PC-3 (cell line): ENCODE measurements around the gene CHST5.

Experiments used
- EZH2 ChIP-seq: fragments of 300-600 bp; sonication (generic); IDR thresholded peaks from one replicate; pipeline ENCODE4 v1.6.1; 2017; ENCODE audit warnings: antibody characterized with exemption, mild to moderate bottlenecking, low read length; ENCODE audit not compliant: unreplicated experiment
- TF ChIP-seq, protein P1 (sequence below): fragments of 300-600 bp; sonication (generic); conservative IDR thresholded peaks from 2 replicates; pipeline ENCODE4 v1.5.1; 2017; ENCODE audit warnings: antibody characterized with exemption, low read depth, mild to moderate bottlenecking, low read length

DNA sequence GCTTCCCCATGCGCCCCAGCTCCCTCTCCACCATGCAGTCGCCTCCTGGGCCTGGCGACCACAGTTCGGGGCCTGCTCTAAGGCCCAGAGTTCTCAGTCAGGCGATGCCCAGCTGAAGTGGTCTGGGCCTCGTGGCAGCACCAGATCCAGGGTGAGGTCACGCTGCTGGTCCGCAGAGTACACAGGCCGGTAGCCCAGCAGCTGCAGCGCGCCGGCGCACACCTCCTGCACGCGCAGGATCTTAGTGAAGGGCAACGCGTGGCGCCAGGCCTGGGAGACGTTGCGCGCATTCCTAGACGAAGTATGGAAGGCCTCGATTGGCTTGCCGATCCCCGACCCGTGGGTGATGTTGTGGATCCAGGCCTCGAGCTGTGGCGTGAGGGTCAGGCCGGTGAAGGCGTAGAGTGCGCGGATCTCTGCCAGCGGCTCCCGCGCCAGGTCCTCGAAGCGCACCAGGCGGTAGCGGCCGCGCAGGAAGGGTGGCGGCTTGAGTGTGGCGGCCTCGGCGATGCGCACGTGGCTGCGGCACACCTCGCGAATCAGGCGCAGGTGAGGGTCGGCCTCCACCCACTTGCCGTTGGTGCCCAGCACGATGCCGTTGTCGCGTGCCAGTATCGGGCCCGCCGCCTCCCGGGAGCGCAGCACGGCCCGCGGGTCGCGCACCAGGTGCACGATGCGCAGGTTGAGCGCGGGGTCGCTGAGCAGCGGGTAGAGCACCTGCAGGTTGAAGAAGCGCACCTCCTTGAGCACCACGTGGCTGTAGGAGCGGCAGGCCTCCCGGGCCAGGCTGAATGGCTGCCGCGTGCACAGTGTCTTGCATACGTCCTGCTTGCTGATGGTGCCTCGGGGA, 6.6 kb downstream of the CHST5 start:
- TF ChIP-seq, protein P1, sequence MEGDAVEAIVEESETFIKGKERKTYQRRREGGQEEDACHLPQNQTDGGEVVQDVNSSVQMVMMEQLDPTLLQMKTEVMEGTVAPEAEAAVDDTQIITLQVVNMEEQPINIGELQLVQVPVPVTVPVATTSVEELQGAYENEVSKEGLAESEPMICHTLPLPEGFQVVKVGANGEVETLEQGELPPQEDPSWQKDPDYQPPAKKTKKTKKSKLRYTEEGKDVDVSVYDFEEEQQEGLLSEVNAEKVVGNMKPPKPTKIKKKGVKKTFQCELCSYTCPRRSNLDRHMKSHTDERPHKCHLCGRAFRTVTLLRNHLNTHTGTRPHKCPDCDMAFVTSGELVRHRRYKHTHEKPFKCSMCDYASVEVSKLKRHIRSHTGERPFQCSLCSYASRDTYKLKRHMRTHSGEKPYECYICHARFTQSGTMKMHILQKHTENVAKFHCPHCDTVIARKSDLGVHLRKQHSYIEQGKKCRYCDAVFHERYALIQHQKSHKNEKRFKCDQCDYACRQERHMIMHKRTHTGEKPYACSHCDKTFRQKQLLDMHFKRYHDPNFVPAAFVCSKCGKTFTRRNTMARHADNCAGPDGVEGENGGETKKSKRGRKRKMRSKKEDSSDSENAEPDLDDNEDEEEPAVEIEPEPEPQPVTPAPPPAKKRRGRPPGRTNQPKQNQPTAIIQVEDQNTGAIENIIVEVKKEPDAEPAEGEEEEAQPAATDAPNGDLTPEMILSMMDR = no peak
- TF ChIP-seq EZH2 = no peak
